Testis (tissue), 5 donors: ENCODE data around the gene TAS2R5. TPM values are rescaled to one million over a fixed set of nuclear protein-coding genes. Genes with fewer than 3 reads are reported as not detected.
"Not testable (repeated sequence)": the region's sequence is repeated elsewhere in the genome, so short reads cannot be mapped to it uniquely, and the experiment has no call there.

Source experiments
- DNase-seq: peaks from one replicate; pipeline ENCODE4 v3.0.0-alpha.2; 2019
- H3K27ac ChIP-seq, 2 donors: fragments of 200-600 bp; sonication (generic); one replicate each; pipeline ENCODE4 v1.5.1; 2019
- H3K27me3 ChIP-seq: fragments of 200-600 bp; sonication (generic); one replicate; pipeline ENCODE4 v1.5.1; 2019
- H3K36me3 ChIP-seq: fragments of 200-600 bp; sonication (generic); one replicate; pipeline ENCODE4 v1.5.1; 2017; ENCODE audit warnings: low read depth; ENCODE audit errors: missing control alignments
- H3K4me1 ChIP-seq: fragments of 200-600 bp; sonication (generic); one replicate; pipeline ENCODE4 v1.5.1; 2019
- H3K4me3 ChIP-seq, 2 donors: fragments of 200-600 bp; sonication (generic); one replicate each; pipeline ENCODE4 v1.5.1; 2017 to 2019
- H3K9me3 ChIP-seq: fragments of 200-600 bp; sonication (generic); one replicate; pipeline ENCODE4 v1.5.1; 2017
- CTCF ChIP-seq, 3 experiments: fragments of 450-650 bp in 2 of 3; fragments of 200-600 bp in 1 of 3; sonication (generic) in 1 of 3; IDR thresholded peaks; one replicate each; pipeline ENCODE4 v1.5.1; 2016 to 2019; ENCODE audit warnings: antibody characterized with exemption in 3 of 3, mild to moderate bottlenecking in 2 of 3, moderate library complexity in 1 of 3
- POLR2A ChIP-seq: fragments of 450-650 bp; IDR thresholded peaks from one replicate; pipeline ENCODE4 v1.6.1; 2017; ENCODE audit warnings: antibody characterized with exemption, mild to moderate bottlenecking, moderate library complexity
- whole genome bisulfite sequencing, 2 donors: methylation state at CpG; one replicate each; pipeline ENCODE4 v1.1.5; 2018; 5-methylcytosine and 5-hydroxymethylcytosine counted together
- intact Hi-C: fragments of 100-400 bp; cut with DNase I; formaldehyde crosslinking; loops from one replicate; pipeline ENCODE4 v1.15.1; 2023; ENCODE audit warnings: low total_unique reads
- long read RNA-seq, 2 donors: transcript quantifications; one replicate each; lab custom pipeline, GENCODE V29; 2026
- polyA plus RNA-seq: library from polyadenylated mRNA; stranded (reverse); fragments of 350-450 nt; fragmentation: Illumina TruSeq; extraction: RNeasy Lipid Tissue Mini Kit (QIAGEN cat#74804); gene quantifications from one replicate; pipeline ENCODE4 v1.2.3, GENCODE V29; 2014; ENCODE audit warnings: low read depth, low replicate concordance; ENCODE audit not compliant: insufficient read depth
- total RNA-seq, 2 donors: library from RNA; depleted of rRNA; stranded (reverse); fragments of >200 nt; gene quantifications; one replicate each; pipeline ENCODE4 v1.2.3, GENCODE V29; 2016

The TAS2R5 gene, protein sequence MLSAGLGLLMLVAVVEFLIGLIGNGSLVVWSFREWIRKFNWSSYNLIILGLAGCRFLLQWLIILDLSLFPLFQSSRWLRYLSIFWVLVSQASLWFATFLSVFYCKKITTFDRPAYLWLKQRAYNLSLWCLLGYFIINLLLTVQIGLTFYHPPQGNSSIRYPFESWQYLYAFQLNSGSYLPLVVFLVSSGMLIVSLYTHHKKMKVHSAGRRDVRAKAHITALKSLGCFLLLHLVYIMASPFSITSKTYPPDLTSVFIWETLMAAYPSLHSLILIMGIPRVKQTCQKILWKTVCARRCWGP
- total RNA-seq, result 10 to 100 TPM; 13.3 to 13.4 TPM
- polyA plus RNA-seq, result 1.6 TPM
- long read RNA-seq, donor 1, partial matches to known transcripts, result 0 of 2 reads
- long read RNA-seq, donor 1, other reads (novel, unspliced or antisense), result 0 of 2 reads
- long read RNA-seq, donor 2, result 0 reads

DNA sequence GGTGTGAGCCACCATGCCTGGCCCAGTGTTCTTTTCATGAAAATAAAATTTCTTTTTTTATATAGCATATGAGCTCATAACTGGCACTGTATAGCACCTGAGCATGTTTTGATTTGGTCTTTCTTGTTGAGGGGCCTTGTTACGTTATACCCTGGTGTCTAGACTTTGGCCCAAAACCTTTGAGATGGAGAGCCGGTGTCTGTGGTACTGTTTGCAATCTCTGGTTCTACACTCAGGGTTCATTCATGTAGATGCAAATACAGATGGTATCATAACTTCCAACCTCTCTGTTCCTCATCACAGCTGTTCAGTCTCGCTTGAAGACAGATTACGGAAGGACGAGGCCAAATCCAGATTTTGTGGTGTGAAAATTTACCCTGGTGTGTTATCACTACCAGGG, at the start of gene TAS2R5:
TSS of gene TAS2R5 (plus strand) at position 301 of the 400 bp plus-strand sequence. CDS start 145 bp downstream, outside the sequence.
- H3K27ac ChIP-seq, result no peak within 1 kb of the TSS
- no peak for DNase-seq
- H3K9me3 ChIP-seq, result no peaks in the 10 kb centered on the region
- H3K27me3 ChIP-seq, result no peaks in the 10 kb centered on the region
- H3K36me3 ChIP-seq, result no peaks in the 10 kb centered on the region
- 82 to 84% methylated on average over 5 of the region's 5 CpGs for WGBS, 2 donors
- no peak within 1 kb of the TSS for H3K4me3 ChIP-seq
- intact Hi-C loops, result no loop called here
- no peak for TF ChIP-seq CTCF (IDR thresholded peaks at IDR 0.05)
- TF ChIP-seq POLR2A, result no peak
- no peaks in the 10 kb centered on the region for H3K4me1 ChIP-seq

- Histone ChIP-seq H3K4me3 (no peak overlapping the region), H3K4me1 (peaks cover 13% of the 10 kb centered on the region), H3K27me3 (no peaks in the 10 kb centered on the region), H3K27ac (no peak overlapping the region), H3K9me3 (no peaks in the 10 kb centered on the region), H3K36me3 (no peaks in the 10 kb centered on the region)
- intact Hi-C loops, result no loop called here
- no peak for DNase-seq
- WGBS, 2 donors, result 63 to 85% methylated on average over 1 of the region's 1 CpG
- TF ChIP-seq POLR2A (no peak), CTCF (IDR thresholded peaks at IDR 0.05) (no peak)
Observed at GRCh38 chr7:141742229-141742628, 47.8 kb upstream of the TAS2R5 start.

DNA sequence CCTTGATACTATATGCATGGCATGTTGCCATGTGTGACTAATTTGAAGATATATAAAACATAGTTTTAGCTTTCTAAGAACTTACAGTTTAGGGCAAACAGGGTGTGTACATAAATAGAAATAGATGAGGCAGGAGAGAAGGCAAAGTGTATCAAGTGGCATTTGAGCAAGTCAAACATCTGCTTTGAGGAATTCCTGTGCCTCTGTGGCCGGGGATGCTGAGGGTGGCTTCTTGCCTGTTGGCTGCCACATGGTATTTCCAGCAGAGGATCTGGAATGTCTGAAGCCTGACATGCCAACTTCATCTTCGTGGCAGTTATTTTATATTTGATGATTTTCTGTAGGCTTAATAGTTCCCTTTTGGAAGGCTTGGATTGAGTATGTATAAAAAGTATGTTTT, 45.9 kb upstream of the TAS2R5 start:
- WGBS, 2 donors, result 78 to 87% methylated on average over 2 of the region's 2 CpGs
- Histone ChIP-seq H3K4me3 (no peak overlapping the region), H3K4me1 (peaks cover 9% of the 10 kb centered on the region), H3K36me3 (no peaks in the 10 kb centered on the region), H3K9me3 (no peaks in the 10 kb centered on the region), H3K27ac (no peak overlapping the region), H3K27me3 (no peaks in the 10 kb centered on the region)
- DNase-seq, result no peak
- intact Hi-C loops, result no loop called here
- TF ChIP-seq POLR2A, result no peak
- TF ChIP-seq CTCF (IDR thresholded peaks at IDR 0.05), result no peak

GRCh38 chr7:141748396-141748795, 41.6 kb upstream of the TAS2R5 start:
- intact Hi-C loops, result no loop called here
- no peak for DNase-seq
- no peaks in the 10 kb centered on the region for H3K4me1 ChIP-seq
- WGBS, 2 donors, result 90 to 93% methylated on average over 2 of the region's 2 CpGs
- H3K9me3 ChIP-seq, result no peaks in the 10 kb centered on the region
- no peaks in the 10 kb centered on the region for H3K36me3 ChIP-seq
- no peak overlapping the region for H3K4me3 ChIP-seq
- H3K27me3 ChIP-seq, result no peaks in the 10 kb centered on the region
- TF ChIP-seq POLR2A, result no peak
- no peak for TF ChIP-seq CTCF (IDR thresholded peaks at IDR 0.05)
- no peak overlapping the region for H3K27ac ChIP-seq

DNA sequence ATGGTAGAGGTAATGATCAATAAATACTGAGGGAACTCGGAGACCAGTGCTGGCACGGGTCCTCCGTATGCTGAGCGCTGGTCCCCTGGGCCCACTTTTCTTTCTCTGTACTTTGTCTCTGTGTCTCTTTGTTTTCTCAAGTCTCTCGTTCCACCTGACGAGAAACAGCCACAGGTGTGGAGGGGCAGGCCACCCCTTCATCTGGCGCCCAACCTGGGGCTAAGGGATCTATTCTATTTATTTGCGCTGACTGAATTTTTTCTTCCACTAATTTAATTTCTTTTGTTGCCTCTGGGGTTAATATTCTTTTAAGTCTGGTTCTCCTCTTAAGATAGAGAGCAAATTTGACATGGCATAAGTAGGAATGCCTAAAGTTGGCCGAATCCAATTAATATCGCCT, 38.1 kb upstream of the TAS2R5 start:
- DNase-seq, H3K4me1 ChIP-seq, H3K36me3 ChIP-seq, H3K27me3 ChIP-seq, intact Hi-C loops, H3K27ac ChIP-seq, H3K4me3 ChIP-seq, H3K9me3 ChIP-seq: not testable (repeated sequence)
- 97 to 98% methylated on average over 10 of the region's 10 CpGs for WGBS, 2 donors
